A549 (cell line): Measurements from ENCODE around the gene SOSTDC1. TPM values are rescaled to one million over a fixed set of nuclear protein-coding genes. Genes with fewer than 3 reads are reported as not detected.

Experiments
- ATAC-seq, 2 experiments: fragments of 200-7000 bp in 1 of 2; fragments of >200 bp in 1 of 2; cut with Nextera tagmentation in 1 of 2; cut with Tn5 transposase in 1 of 2; 3 replicates each; pipeline versions ENCODE4 v1.8.0 to v1.9.1; 2018 to 2020; ENCODE audit warnings: mild to moderate bottlenecking in 1 of 2, moderate library complexity in 1 of 2
- CTCF ChIA-PET: fragments of 300-600 bp; sonication (Branson Sonifier 250); formaldehyde crosslinking; extraction: SDS; loops from one replicate; lab custom pipeline; 2021; ENCODE audit warnings: antibody characterized with exemption, inconsistent platforms; lab: Yijun Ruan, JAX
- POLR2A ChIA-PET: fragments of 350-600 bp; formaldehyde crosslinking; extraction: SDS; loops from one replicate; lab custom pipeline; 2021; ENCODE audit warnings: antibody characterized with exemption, inconsistent platforms; lab: Yijun Ruan, JAX
- DNase-seq, 2 experiments: peaks; one replicate each; pipeline versions ENCODE4 v3.0.0 to v3.0.0-alpha.2; 2011 to 2016; ENCODE audit warnings: low read depth in 1 of 2, low spot score in 1 of 2
- FAIRE-seq: peaks from 2 replicates; lab custom pipeline; 2011; peaks lifted over from hg19 to GRCh38; lab: Jason Lieb, UNC
- H3K27ac ChIP-seq, 2 experiments: fragments of >200 bp; sonication (Bioruptor Twin); formaldehyde crosslinking; 3 replicates each; pipeline ENCODE4 v1.5.1; 2016 to 2017
- H3K4me1 ChIP-seq: fragments of >200 bp; sonication (Bioruptor Twin); formaldehyde crosslinking; 3 replicates; pipeline ENCODE4 v1.6.1; 2016
- H3K4me2 ChIP-seq: fragments of >200 bp; sonication (Bioruptor Twin); formaldehyde crosslinking; 3 replicates; pipeline ENCODE4 v1.6.1; 2016
- H3K4me3 ChIP-seq: fragments of >200 bp; sonication (Bioruptor Twin); formaldehyde crosslinking; 3 replicates; pipeline ENCODE4 v1.5.1; 2016
- H3K9me3 ChIP-seq: fragments of >200 bp; sonication (Bioruptor Twin); formaldehyde crosslinking; 3 replicates; pipeline ENCODE4 v1.6.1; 2016
- CBX8 ChIP-seq: fragments of 200-600 bp; sonication (generic); IDR thresholded peaks from 2 replicates; pipeline ENCODE4 v1.6.1; 2016
- CEBPB ChIP-seq, 2 experiments: fragments of >200 bp in 1 of 2; sonication (Bioruptor Twin) in 1 of 2; formaldehyde crosslinking in 1 of 2; IDR thresholded peaks; 2 replicates each; pipeline ENCODE4 v1.6.1; 2012 to 2016
- CHD4 ChIP-seq: fragments of 200-600 bp; sonication (generic); IDR thresholded peaks from 2 replicates; pipeline ENCODE4 v1.6.1; 2016; ENCODE audit warnings: antibody characterized with exemption, mild to moderate bottlenecking, borderline replicate concordance
- EP300 ChIP-seq, 2 experiments: fragments of >200 bp; sonication (Bioruptor Twin); formaldehyde crosslinking; IDR thresholded peaks; 2 replicates in 1 of 2; 3 replicates in 1 of 2; pipeline ENCODE4 v1.6.1; 2016 to 2017
- ESRRA ChIP-seq: fragments of 150-350 bp; IDR thresholded peaks from 2 replicates; pipeline ENCODE4 v1.6.1; 2014; ENCODE audit warnings: mild to moderate bottlenecking, low read length, borderline replicate concordance
- FOSB ChIP-seq: fragments of 250-450 bp; sonication (Bioruptor Pico); IDR thresholded peaks from 2 replicates; pipeline ENCODE4 v1.5.0; 2020; ENCODE audit warnings: mild to moderate bottlenecking, moderate library complexity
- HES2 ChIP-seq: fragments of >200 bp; sonication (Bioruptor Twin); formaldehyde crosslinking; IDR thresholded peaks from 2 replicates; pipeline ENCODE4 v1.6.1; 2016
- HMGXB4 ChIP-seq: fragments of 250-450 bp; sonication (Bioruptor Pico); IDR thresholded peaks from 2 replicates; pipeline ENCODE4 v1.5.0; 2021; ENCODE audit warnings: mild to moderate bottlenecking, moderate library complexity, borderline replicate concordance
- HOXA7 ChIP-seq: fragments of 250-450 bp; sonication (Bioruptor Pico); IDR thresholded peaks from 2 replicates; pipeline ENCODE4 v1.5.0; 2020; ENCODE audit warnings: mild to moderate bottlenecking, moderate library complexity
- JUN ChIP-seq, 2 experiments: fragments of >200 bp; sonication (Bioruptor Twin); formaldehyde crosslinking; IDR thresholded peaks; 2 replicates in 1 of 2; 3 replicates in 1 of 2; pipeline ENCODE4 v1.6.1; 2016 to 2017
- KDM1A ChIP-seq: fragments of 200-600 bp; sonication (generic); IDR thresholded peaks from 2 replicates; pipeline ENCODE4 v1.6.1; 2016; ENCODE audit warnings: low read depth, mild to moderate bottlenecking
- MAFK ChIP-seq: fragments of 450-650 bp; IDR thresholded peaks from 2 replicates; pipeline ENCODE4 v1.6.1; 2014; ENCODE audit not compliant: partially characterized antibody
- MAZ ChIP-seq: fragments of 150-350 bp; IDR thresholded peaks from 2 replicates; pipeline ENCODE4 v1.6.1; 2014; ENCODE audit warnings: antibody characterized with exemption, low read depth, low read length, borderline replicate concordance
- NFE2L2 ChIP-seq: fragments of 150-350 bp; conservative IDR thresholded peaks from 2 replicates; pipeline ENCODE4 v1.6.1; 2014; ENCODE audit warnings: low read length
- NPAS2 ChIP-seq: fragments of 250-450 bp; sonication (Bioruptor Pico); IDR thresholded peaks from 2 replicates; pipeline ENCODE4 v1.8.0; 2022; ENCODE audit warnings: mild to moderate bottlenecking, moderate library complexity, borderline replicate concordance
- PHF8 ChIP-seq: fragments of 200-600 bp; sonication (generic); IDR thresholded peaks from 2 replicates; pipeline ENCODE4 v1.6.1; 2016; ENCODE audit warnings: low read depth, mild to moderate bottlenecking, antibody characterized with exemption, moderate library complexity, borderline replicate concordance
- POLR2AphosphoS2 ChIP-seq: conservative IDR thresholded peaks from 2 replicates; pipeline ENCODE4 v1.6.1; 2012; ENCODE audit warnings: low read length, improper control_type of control experiment, inconsistent platforms
- RARB ChIP-seq: fragments of 250-450 bp; sonication (Bioruptor Pico); IDR thresholded peaks from 2 replicates; pipeline ENCODE4 v1.8.0; 2021; ENCODE audit warnings: mild to moderate bottlenecking, moderate library complexity
- RCOR1 ChIP-seq: fragments of 150-350 bp; IDR thresholded peaks from 2 replicates; pipeline ENCODE4 v1.6.1; 2014; ENCODE audit warnings: antibody characterized with exemption, low read length, low read depth
- RNF2 ChIP-seq: fragments of 200-600 bp; sonication (generic); IDR thresholded peaks from 2 replicates; pipeline ENCODE4 v1.6.1; 2016; ENCODE audit warnings: low read depth, mild to moderate bottlenecking, antibody characterized with exemption, moderate library complexity, borderline replicate concordance
- SMC3 ChIP-seq: fragments of >200 bp; sonication (Bioruptor Twin); formaldehyde crosslinking; IDR thresholded peaks from 3 replicates; pipeline ENCODE4 v1.6.1; 2018; ENCODE audit warnings: inconsistent platforms
- ZFP36 ChIP-seq: fragments of 450-650 bp; IDR thresholded peaks from 2 replicates; pipeline ENCODE4 v1.6.1; 2014; ENCODE audit warnings: borderline replicate concordance; ENCODE audit not compliant: partially characterized antibody
- ZSCAN20 ChIP-seq: fragments of 250-450 bp; sonication (Bioruptor Pico); IDR thresholded peaks from 2 replicates; pipeline ENCODE4 v1.8.0; 2022; ENCODE audit warnings: mild to moderate bottlenecking, moderate library complexity
- WGBS: methylation state at CpG from one replicate; pipeline ENCODE4 v1.1.6; 2017; ENCODE audit errors: missing lambda C conversion rate; 5-methylcytosine and 5-hydroxymethylcytosine counted together
- polyA plus RNA-seq, 4 experiments: library from polyadenylated mRNA; depleted of rRNA in 3 of 4; stranded (reverse); fragments of >200 nt; fragmentation: RNase III in 1 of 4; extraction: RNeasy Plus Mini Kit Qiagen cat#74134 plus additional on column Dnase treatment in 1 of 4; gene quantifications; 2 replicates in 3 of 4; 3 replicates in 1 of 4; pipeline ENCODE4 v1.2.3, GENCODE V29; 2011 to 2017
- TF ChIP-seq, protein P1 (sequence below): fragments of 250-450 bp; sonication (Bioruptor Pico); IDR thresholded peaks from 2 replicates; pipeline ENCODE4 v1.5.0; 2020; ENCODE audit warnings: low read depth, mild to moderate bottlenecking, moderate library complexity
- TF ChIP-seq, protein P2 (sequence below): IDR thresholded peaks from 2 replicates; pipeline ENCODE4 v1.6.1; 2012

Gene SOSTDC1
- polyA plus RNA-seq, 2 of the 4 experiments (the other 2 are of a cell fraction): not detected

GRCh38 chr7:16430133-16430532, 35.4 kb downstream of the SOSTDC1 start:
- ATAC-seq (no peak), FAIRE-seq (no peak), DNase-seq (no peak)
- Histone ChIP-seq H3K4me3 (no peak overlapping the region), H3K4me2 (no peak overlapping the region), H3K27ac (no peak overlapping the region), H3K9me3 (no peaks in the 10 kb centered on the region), H3K4me1 (no peaks in the 10 kb centered on the region)
- TF ChIP-seq POLR2AphosphoS2: no peak
- TF ChIP-seq SMC3: no peak
- no peak for TF ChIP-seq EP300 (IDR thresholded peaks at IDR 0.05)
- TF ChIP-seq, protein P1, sequence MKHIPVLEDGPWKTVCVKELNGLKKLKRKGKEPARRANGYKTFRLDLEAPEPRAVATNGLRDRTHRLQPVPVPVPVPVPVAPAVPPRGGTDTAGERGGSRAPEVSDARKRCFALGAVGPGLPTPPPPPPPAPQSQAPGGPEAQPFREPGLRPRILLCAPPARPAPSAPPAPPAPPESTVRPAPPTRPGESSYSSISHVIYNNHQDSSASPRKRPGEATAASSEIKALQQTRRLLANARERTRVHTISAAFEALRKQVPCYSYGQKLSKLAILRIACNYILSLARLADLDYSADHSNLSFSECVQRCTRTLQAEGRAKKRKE (CRISPR knock-in tag): no peak
- TF ChIP-seq PHF8: no peak
- TF ChIP-seq NFE2L2: no peak
- TF ChIP-seq CHD4: no peak
- 46% methylated on average over 3 of the region's 3 CpGs for WGBS
- POLR2A ChIA-PET: interaction anchor here (1.4 kb wide), 1 partner anchor 9 kb away, joined by 4 read pairs; no protein-coding TSS in a partner anchor
- CTCF ChIA-PET: interaction anchor here (1.9 to 10.4 kb wide), 2 partner anchors 134 to 352 kb away, joined by 4 to 145 read pairs; no protein-coding TSS in a partner anchor

DNA sequence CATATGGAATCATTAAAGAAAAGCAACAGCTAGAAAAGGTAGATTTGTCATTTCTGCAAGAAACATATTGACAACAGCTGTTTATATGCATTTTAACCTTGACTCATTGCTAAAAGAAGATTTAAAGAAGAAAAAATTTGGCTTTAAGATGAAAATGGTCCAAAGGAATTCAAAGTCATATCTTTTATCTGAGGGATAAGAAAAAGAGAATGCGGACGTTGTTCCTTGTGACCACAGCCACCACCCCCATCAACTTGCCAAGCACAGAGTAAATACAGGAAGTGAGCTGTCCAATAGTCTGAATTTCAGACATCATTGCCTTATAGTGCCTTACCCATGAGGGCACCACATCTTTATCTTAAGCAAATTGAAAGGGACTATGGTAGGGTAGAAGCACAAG, 36.9 kb downstream of the SOSTDC1 start:
- Histone ChIP-seq H3K4me2 (no peak overlapping the region), H3K9me3 (no peaks in the 10 kb centered on the region), H3K27ac (no peak overlapping the region), H3K4me3 (no peak overlapping the region), H3K4me1 (no peaks in the 10 kb centered on the region)
- 52% methylated on average over 2 of the region's 2 CpGs for WGBS
- POLR2A ChIA-PET: no interaction called here
- TF ChIP-seq HES2 (no peak), HOXA7 (no peak), CEBPB (IDR thresholded peaks at IDR 0.05) (no peak)
- DNase-seq: no peak
- no peak for ATAC-seq
- FAIRE-seq: no peak
- CTCF ChIA-PET: interaction anchor here (0.7 to 10.4 kb wide), 3 partner anchors 9 to 135 kb away, joined by 3 to 145 read pairs (median 4); no protein-coding TSS in a partner anchor

- no peak for FAIRE-seq
- Histone ChIP-seq H3K9me3 (no peaks in the 10 kb centered on the region), H3K4me3 (no peak overlapping the region), H3K4me1 (no peaks in the 10 kb centered on the region), H3K4me2 (no peak overlapping the region), H3K27ac (no peak overlapping the region)
- ATAC-seq: no peak
- ChIA-PET CTCF (interaction anchor here (1.6 to 10.4 kb wide), 2 partner anchors 8 to 135 kb away, joined by 4 to 145 read pairs; no protein-coding TSS in a partner anchor), POLR2A (no interaction called here)
- DNase-seq: no peak
- TF ChIP-seq ZFP36 (no peak), RCOR1 (no peak), NFE2L2 (no peak)
- TF ChIP-seq, all 56 proteins: peak for 0
Observed at GRCh38 chr7:16428182-16428581, 37.4 kb downstream of the SOSTDC1 start.

GRCh38 chr7:16423761-16424160, 41.8 kb downstream of the SOSTDC1 start:
- Histone ChIP-seq H3K9me3 (no peaks in the 10 kb centered on the region), H3K27ac (no peak overlapping the region), H3K4me3 (no peak overlapping the region), H3K4me1 (peaks cover 12% of the 10 kb centered on the region), H3K4me2 (no peak overlapping the region)
- FAIRE-seq (no peak), DNase-seq (no peak), ATAC-seq (no peak)
- WGBS: 85% methylated on average over 1 of the region's 1 CpG
- CTCF ChIA-PET: interaction anchor here (1.9 to 2.7 kb wide), 2 partner anchors 8 to 142 kb away, joined by 8 to 21 read pairs; no protein-coding TSS in a partner anchor
- TF ChIP-seq KDM1A (no peak), ZSCAN20 (CRISPR knock-in tag) (no peak), ESRRA (no peak), RARB (CRISPR knock-in tag) (no peak), CBX8 (no peak), HMGXB4 (CRISPR knock-in tag) (no peak), EP300 (IDR thresholded peaks at IDR 0.05) (no peak), MAZ (no peak), MAFK (no peak), JUN (IDR thresholded peaks at IDR 0.05) (no peak), FOSB (CRISPR knock-in tag) (no peak), RNF2 (no peak), NPAS2 (CRISPR knock-in tag) (no peak)
- TF ChIP-seq, protein P2, sequence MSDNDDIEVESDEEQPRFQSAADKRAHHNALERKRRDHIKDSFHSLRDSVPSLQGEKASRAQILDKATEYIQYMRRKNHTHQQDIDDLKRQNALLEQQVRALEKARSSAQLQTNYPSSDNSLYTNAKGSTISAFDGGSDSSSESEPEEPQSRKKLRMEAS: no peak
- POLR2A ChIA-PET: no interaction called here
